ENCODE results near the gene DHX8. TPM values are rescaled to one million over a fixed set of nuclear protein-coding genes. Genes with fewer than 3 reads are reported as not detected.

DHX8 gene
- total RNA-seq, 1 experiment from 2014 or later = 94.8 TPM

DNA sequence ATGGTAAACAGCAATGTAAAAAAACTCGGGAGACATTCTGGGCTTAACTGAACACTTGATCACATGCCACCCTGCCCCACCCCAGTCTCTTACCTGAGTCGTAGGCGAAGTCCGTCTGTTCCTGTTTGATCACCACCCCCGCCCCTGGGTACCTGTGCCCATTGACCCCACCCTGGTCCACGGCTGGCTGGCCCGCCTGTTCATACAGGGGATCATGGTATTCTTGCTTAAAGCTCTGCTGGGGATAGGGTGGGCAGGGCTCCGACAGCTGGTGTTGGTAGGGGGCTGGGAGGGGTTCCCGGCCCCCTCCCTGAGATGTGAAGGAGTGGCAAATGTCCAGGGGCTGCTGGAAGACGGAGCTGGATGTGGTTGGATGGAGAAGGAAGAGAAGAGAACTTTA is 48.8 kb downstream of the DHX8 start:
- H3K36me3 Mint-ChIP-seq (ENCODE audit: insufficient read depth, unreplicated experiment) = peaks cover 51% of the 10 kb centered on the region
- intact Hi-C loops (cut with micrococcal nuclease; ENCODE audit: unreplicated experiment) = no loop called here
- BruUV-seq (replicated peaks) = no TSS peak
- no peaks in the 10 kb centered on the region for H3K27me3 Mint-ChIP-seq (ENCODE audit: unreplicated experiment)
- CTCF ChIA-PET = interaction anchor here (0.6 kb wide), 1 partner anchor 500 kb away, joined by 3 read pairs; no protein-coding TSS in a partner anchor
- H3K27ac Mint-ChIP-seq (ENCODE audit: unreplicated experiment) = no peak overlapping the region
- no peak for DNase-seq
- no peaks in the 10 kb centered on the region for H3K9me3 Mint-ChIP-seq (ENCODE audit: low read depth, unreplicated experiment)
- no peak overlapping the region for H3K4me3 Mint-ChIP-seq (ENCODE audit: low read depth, unreplicated experiment)
- H3K4me1 Mint-ChIP-seq (ENCODE audit: low read depth, unreplicated experiment) = peaks cover 24% of the 10 kb centered on the region
- TF ChIP-seq, protein P1, sequence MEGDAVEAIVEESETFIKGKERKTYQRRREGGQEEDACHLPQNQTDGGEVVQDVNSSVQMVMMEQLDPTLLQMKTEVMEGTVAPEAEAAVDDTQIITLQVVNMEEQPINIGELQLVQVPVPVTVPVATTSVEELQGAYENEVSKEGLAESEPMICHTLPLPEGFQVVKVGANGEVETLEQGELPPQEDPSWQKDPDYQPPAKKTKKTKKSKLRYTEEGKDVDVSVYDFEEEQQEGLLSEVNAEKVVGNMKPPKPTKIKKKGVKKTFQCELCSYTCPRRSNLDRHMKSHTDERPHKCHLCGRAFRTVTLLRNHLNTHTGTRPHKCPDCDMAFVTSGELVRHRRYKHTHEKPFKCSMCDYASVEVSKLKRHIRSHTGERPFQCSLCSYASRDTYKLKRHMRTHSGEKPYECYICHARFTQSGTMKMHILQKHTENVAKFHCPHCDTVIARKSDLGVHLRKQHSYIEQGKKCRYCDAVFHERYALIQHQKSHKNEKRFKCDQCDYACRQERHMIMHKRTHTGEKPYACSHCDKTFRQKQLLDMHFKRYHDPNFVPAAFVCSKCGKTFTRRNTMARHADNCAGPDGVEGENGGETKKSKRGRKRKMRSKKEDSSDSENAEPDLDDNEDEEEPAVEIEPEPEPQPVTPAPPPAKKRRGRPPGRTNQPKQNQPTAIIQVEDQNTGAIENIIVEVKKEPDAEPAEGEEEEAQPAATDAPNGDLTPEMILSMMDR (IDR thresholded peaks at IDR 0.05; ENCODE audit: unreplicated experiment) = no peak

GRCh38 chr17:43533699-43534098 is 49.9 kb downstream of the DHX8 start:
- CTCF ChIA-PET = interaction anchor here (0.7 kb wide), 1 partner anchor 615 kb away, joined by 4 read pairs; no protein-coding TSS in a partner anchor
- Mint-ChIP-seq H3K27ac (ENCODE audit: unreplicated experiment) (no peak overlapping the region), H3K9me3 (ENCODE audit: low read depth, unreplicated experiment) (no peaks in the 10 kb centered on the region), H3K4me3 (ENCODE audit: low read depth, unreplicated experiment) (no peak overlapping the region), H3K27me3 (ENCODE audit: unreplicated experiment) (no peaks in the 10 kb centered on the region), H3K36me3 (ENCODE audit: insufficient read depth, unreplicated experiment) (peaks cover 46% of the 10 kb centered on the region), H3K4me1 (ENCODE audit: low read depth, unreplicated experiment) (peaks cover 19% of the 10 kb centered on the region)
- TF ChIP-seq, protein P1 (IDR thresholded peaks at IDR 0.05; ENCODE audit: unreplicated experiment) = peak; percentile 10
- BruUV-seq (replicated peaks) = no TSS peak
- intact Hi-C loops (cut with micrococcal nuclease; ENCODE audit: unreplicated experiment) = no loop called here
- DNase-seq = no peak

GRCh38 chr17:43534909-43535308 is 51.1 kb downstream of the DHX8 start:
- Mint-ChIP-seq H3K9me3 (ENCODE audit: low read depth, unreplicated experiment) (no peaks in the 10 kb centered on the region), H3K4me1 (ENCODE audit: low read depth, unreplicated experiment) (peaks cover 13% of the 10 kb centered on the region), H3K36me3 (ENCODE audit: insufficient read depth, unreplicated experiment) (peaks cover 39% of the 10 kb centered on the region), H3K4me3 (ENCODE audit: low read depth, unreplicated experiment) (no peak overlapping the region), H3K27me3 (ENCODE audit: unreplicated experiment) (no peaks in the 10 kb centered on the region), H3K27ac (ENCODE audit: unreplicated experiment) (no peak overlapping the region)
- BruUV-seq (replicated peaks) = no TSS peak
- CTCF ChIA-PET = no interaction called here
- TF ChIP-seq, protein P1 (IDR thresholded peaks at IDR 0.05; ENCODE audit: unreplicated experiment) = no peak
- no peak for DNase-seq
- intact Hi-C loops (cut with micrococcal nuclease; ENCODE audit: unreplicated experiment) = no loop called here

GRCh38 chr17:43536236-43536992 is 52.6 kb downstream of the DHX8 start:
- Mint-ChIP-seq H3K27me3 (ENCODE audit: unreplicated experiment) (no peaks in the 10 kb centered on the region), H3K4me3 (ENCODE audit: low read depth, unreplicated experiment) (no peak overlapping the region), H3K4me1 (ENCODE audit: low read depth, unreplicated experiment) (peaks cover 13% of the 10 kb centered on the region), H3K9me3 (ENCODE audit: low read depth, unreplicated experiment) (no peaks in the 10 kb centered on the region), H3K27ac (ENCODE audit: unreplicated experiment) (no peak overlapping the region), H3K36me3 (ENCODE audit: insufficient read depth, unreplicated experiment) (peaks cover 34% of the 10 kb centered on the region)
- TF ChIP-seq, protein P1 (IDR thresholded peaks at IDR 0.05; ENCODE audit: unreplicated experiment) = no peak
- BruUV-seq (replicated peaks) = no TSS peak
- DNase-seq = no peak
- intact Hi-C loops (cut with micrococcal nuclease; ENCODE audit: unreplicated experiment) = no loop called here
- CTCF ChIA-PET = interaction anchor here (1.0 to 1.2 kb wide), 2 partner anchors 10 to 52 kb away, joined by 3 read pairs; partner anchors contain the start of genes DHX8 and ETV4

Measured in Calu3 (cell line).